OCI-LY7 (cell line): ENCODE measurements around the gene ELAPOR2.

Experiments used
- EZH2phosphoT487 ChIP-seq: fragments of 200-600 bp; sonication (generic); IDR thresholded peaks from 2 replicates; pipeline ENCODE4 v1.6.1; 2018; ENCODE audit warnings: low read depth, borderline replicate concordance, mild to moderate bottlenecking, mixed run types, antibody characterized with exemption, low read length, moderate library complexity, mixed read lengths
- TF ChIP-seq, protein P1 (sequence below): fragments of 200-600 bp; sonication (generic); conservative IDR thresholded peaks from 2 replicates; pipeline ENCODE4 v1.5.1; 2014; ENCODE audit warnings: mild to moderate bottlenecking, antibody characterized with exemption, low read length, moderate library complexity, mixed read lengths

DNA sequence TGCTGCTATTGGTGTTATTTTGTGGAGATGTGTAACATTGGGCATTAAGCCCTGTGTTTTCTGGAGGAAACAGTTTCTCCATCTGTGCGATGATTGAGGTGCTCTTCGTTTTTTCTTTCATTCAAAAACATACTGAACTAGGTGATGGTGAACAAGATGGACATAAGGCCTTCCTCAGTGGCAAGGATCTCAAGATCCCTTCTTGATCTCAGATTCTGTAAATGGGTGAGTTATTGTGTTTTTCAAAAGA, 759 bp upstream of the ELAPOR2 start:
- TF ChIP-seq, protein P1, sequence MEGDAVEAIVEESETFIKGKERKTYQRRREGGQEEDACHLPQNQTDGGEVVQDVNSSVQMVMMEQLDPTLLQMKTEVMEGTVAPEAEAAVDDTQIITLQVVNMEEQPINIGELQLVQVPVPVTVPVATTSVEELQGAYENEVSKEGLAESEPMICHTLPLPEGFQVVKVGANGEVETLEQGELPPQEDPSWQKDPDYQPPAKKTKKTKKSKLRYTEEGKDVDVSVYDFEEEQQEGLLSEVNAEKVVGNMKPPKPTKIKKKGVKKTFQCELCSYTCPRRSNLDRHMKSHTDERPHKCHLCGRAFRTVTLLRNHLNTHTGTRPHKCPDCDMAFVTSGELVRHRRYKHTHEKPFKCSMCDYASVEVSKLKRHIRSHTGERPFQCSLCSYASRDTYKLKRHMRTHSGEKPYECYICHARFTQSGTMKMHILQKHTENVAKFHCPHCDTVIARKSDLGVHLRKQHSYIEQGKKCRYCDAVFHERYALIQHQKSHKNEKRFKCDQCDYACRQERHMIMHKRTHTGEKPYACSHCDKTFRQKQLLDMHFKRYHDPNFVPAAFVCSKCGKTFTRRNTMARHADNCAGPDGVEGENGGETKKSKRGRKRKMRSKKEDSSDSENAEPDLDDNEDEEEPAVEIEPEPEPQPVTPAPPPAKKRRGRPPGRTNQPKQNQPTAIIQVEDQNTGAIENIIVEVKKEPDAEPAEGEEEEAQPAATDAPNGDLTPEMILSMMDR: no peak
- TF ChIP-seq EZH2phosphoT487: no peak
